ENCODE data around the gene ITGAE.

The ITGAE gene

GRCh38 chr17:3773966-3774365 is 27.0 kb downstream of the ITGAE start:
- TF ChIP-seq CTCF (IDR thresholded peaks at IDR 0.05; ENCODE audit: low read depth, low read length): no peak
- no peak overlapping the region for H3K4me3 ChIP-seq (ENCODE audit: low read depth, low read length)

- no peak for TF ChIP-seq CTCF (IDR thresholded peaks at IDR 0.05; ENCODE audit: low read depth, low read length)
- no peak overlapping the region for H3K4me3 ChIP-seq (ENCODE audit: low read depth, low read length)
Observed at GRCh38 chr17:3773511-3773910, 27.5 kb downstream of the ITGAE start.

- H3K4me3 ChIP-seq (ENCODE audit: low read depth, low read length): no peak overlapping the region
- no peak for TF ChIP-seq CTCF (IDR thresholded peaks at IDR 0.05; ENCODE audit: low read depth, low read length)
Observed at GRCh38 chr17:3772764-3773163, 28.2 kb downstream of the ITGAE start.

GRCh38 chr17:3771140-3771539 is 29.8 kb downstream of the ITGAE start:
- no peak overlapping the region for H3K4me3 ChIP-seq (ENCODE audit: low read depth, low read length)
- no peak for TF ChIP-seq CTCF (IDR thresholded peaks at IDR 0.05; ENCODE audit: low read depth, low read length)

- H3K4me3 ChIP-seq (ENCODE audit: low read depth, low read length): no peak overlapping the region
- TF ChIP-seq CTCF (IDR thresholded peaks at IDR 0.05; ENCODE audit: low read depth, low read length): no peak
Observed at GRCh38 chr17:3770466-3770865, 30.5 kb downstream of the ITGAE start.

- no peak for TF ChIP-seq CTCF (IDR thresholded peaks at IDR 0.05; ENCODE audit: low read depth, low read length)
- no peak overlapping the region for H3K4me3 ChIP-seq (ENCODE audit: low read depth, low read length)
Observed at GRCh38 chr17:3768769-3769168, 32.2 kb downstream of the ITGAE start.

- no peak for TF ChIP-seq CTCF (IDR thresholded peaks at IDR 0.05; ENCODE audit: low read depth, low read length)
- H3K4me3 ChIP-seq (ENCODE audit: low read depth, low read length): no peak overlapping the region
Observed at GRCh38 chr17:3768341-3768740, 32.6 kb downstream of the ITGAE start.

Measured in WI38 (cell line).